NCI-H146 (cell line): Measurements from ENCODE around the gene GBX2.
"Not testable (repeated sequence)": the region's sequence is repeated elsewhere in the genome, so short reads cannot be mapped to it uniquely, and the experiment has no call there.

ENCODE experiments used
- DNase-seq: peaks from one replicate; lab custom pipeline; 2025; lab: John Stamatoyannopoulos, UW

Gene GBX2

GRCh38 chr2:236156095-236156859 is 11.9 kb downstream of the GBX2 start:
- DNase-seq = no peak

DNA sequence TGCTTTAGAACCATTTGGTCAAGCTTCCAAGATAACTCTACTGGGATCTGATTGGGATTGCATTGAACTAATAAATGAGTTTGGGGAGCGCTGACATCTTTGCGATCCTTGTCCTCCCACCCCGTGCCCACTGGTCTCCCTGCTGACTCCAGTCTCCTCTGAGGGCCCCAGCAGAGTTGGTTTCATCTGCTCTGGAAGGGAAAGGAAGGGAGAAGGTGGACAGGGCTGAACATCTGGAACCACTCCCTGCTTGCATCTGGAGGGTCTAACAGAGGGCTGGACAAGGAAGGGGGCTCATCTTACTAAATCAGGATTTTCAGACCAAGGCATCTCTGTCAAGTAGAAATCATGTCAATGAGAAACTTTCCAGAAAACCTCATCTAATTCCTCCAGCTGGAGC is 12.8 kb downstream of the GBX2 start:
- no peak for DNase-seq

DNA sequence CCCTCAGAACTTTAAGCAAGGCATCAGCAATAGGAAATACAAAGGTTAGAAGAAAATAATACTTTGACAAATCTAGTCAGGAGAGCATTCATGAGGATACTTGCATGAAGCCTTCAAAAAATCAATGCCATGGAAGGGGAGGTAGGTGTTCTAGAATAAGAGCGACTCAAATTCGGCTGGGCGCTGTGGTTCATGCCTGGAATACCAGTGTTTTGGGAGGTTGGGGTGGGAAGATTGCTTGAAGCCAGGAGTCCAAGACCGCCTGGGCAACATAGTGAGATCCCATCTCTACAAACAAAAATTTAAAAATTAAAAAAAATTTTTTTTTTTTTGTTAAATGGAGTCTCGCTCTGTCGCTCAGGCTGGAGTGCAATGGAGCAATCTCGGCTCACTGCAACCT is 21.8 kb downstream of the GBX2 start:
- DNase-seq = no peak

GRCh38 chr2:236143811-236144210 is 24.4 kb downstream of the GBX2 start:
- no peak for DNase-seq

GRCh38 chr2:236141616-236142015 is 26.6 kb downstream of the GBX2 start:
- not testable (repeated sequence) for DNase-seq

DNA sequence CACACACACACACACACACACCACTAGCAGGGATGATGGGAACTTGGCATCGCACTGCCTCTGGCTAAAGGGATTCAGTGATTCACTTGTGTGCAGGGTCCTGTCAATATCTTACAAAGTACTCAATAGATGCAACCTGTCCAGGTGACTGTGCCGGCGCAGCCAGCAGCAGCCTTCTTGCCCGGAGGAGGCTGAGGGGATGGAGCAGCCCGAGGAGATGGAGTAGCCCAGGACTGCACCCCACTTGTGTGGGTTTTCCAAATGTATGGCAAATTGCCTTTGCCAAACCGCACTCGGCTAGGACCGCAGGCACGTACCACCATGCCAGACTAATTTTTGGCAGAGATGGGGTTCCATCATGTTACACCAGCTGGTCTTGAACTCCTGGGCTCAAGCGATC is 31.1 kb downstream of the GBX2 start:
- DNase-seq = no peak

DNA sequence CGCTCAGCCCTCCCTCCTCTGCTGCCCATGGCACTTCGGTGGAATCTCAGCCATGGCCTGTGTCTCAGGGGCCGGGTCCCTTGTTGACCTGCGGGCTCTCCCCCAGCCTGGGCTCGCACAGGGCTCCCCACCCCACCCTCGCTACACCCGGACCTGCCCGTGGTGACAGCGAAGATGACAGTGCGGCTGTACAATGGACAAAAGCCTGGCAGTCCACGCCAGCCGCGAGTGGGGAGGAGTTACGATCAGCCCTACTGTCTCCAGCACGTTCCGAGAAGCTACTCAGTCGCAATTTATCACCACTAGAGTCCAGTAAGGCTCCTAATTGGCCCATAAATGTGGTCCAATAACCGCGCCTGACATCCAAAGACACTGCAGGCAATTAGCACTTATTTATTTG is 31.6 kb downstream of the GBX2 start:
- no peak for DNase-seq

- no peak for DNase-seq
Measured at GRCh38 chr2:236133410-236134012, 34.7 kb downstream of the GBX2 start.

DNA sequence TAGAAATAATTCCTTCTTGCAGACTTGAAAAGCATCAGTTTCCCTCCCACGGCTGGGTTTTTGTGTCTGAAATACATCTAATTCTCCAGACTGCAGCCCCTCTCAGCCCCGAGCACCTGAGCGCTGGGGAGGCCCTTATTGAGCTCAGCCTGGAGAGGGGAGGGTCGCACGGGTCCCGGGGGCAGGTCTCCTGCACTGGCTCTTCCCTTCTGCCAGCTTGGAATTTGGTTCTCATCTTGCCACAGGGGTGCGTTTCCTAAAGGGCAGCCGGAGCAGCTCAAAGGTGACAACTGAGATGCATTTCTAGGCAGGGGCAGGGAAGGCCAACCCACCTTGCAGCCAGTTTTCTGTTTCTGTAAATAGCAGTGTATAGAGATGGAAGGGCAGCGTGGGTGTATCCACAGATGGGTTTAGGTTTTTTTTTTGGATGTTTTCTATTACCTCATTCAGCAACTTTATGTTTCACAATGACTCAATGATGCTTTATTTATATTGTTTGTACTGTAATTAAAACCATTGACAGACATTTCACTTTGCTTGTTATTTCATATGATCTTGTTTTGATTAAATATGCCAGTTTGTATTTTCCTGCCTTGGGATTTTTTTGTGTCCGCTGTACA is 37.0 kb downstream of the GBX2 start:
- no peak for DNase-seq

- no peak for DNase-seq
Measured at GRCh38 chr2:236130349-236130998, 37.7 kb downstream of the GBX2 start.

DNA sequence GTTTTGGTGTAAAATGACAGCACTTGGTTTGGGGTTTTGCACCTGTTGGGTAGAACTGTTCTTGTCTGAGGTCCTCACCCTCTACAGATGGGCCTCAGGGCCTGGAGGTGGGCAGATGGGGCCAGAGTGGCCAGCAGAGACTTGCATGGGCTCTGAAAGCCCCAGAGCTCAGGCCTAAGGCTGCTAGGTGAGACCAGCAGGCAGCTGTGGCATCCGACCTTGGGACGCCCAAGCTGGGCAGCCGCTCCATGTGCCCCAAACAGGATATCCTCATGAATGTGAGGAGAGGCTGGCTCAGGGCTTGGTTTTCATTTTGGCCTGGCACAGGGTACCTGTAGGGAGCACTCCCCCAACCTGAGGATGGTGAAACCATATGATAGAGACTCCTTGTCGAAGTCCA is 38.3 kb downstream of the GBX2 start:
- no peak for DNase-seq

- no peak for DNase-seq
Measured at GRCh38 chr2:236128321-236128720, 39.9 kb downstream of the GBX2 start.

GRCh38 chr2:236127010-236127409 is 41.2 kb downstream of the GBX2 start:
- DNase-seq = no peak

DNA sequence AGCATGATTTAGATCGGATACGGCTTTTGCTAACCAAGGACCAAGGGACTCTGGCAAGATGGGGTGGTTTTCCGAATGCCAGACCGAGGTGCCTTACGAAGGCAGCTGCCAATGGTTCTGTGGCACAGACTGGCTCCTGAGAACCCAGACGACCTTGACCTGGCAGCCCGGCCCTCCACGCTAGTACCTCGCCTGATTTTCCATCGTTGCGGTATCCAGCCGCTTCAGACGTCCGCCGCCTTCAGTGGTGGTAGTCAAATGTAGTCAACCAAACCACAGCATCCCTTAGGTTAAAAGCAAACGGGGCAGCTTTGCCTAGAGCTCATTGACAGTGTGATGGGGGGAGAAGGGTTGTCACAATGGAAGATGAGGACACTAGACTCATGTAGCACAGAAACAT is 42.6 kb downstream of the GBX2 start:
- no peak for DNase-seq

- DNase-seq = no peak
Measured at GRCh38 chr2:236124182-236124893, 43.8 kb downstream of the GBX2 start.

DNA sequence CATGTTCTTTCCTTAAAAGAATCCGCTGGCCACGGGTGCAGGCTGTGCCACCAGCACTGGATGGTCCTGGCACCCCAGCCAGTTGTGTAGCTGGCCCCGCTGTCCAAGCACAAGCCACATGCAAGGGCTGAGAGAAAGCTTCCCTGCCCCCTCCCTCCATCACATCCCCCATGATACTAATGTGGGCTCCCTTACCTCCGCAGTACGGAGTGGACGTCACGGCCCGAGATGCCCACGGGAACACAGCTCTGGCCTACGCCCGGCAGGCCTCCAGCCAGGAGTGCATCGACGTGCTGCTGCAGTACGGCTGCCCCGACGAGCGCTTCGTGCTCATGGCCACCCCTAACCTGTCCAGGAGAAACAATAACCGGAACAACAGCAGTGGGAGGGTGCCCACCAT is 44.5 kb downstream of the GBX2 start:
- DNase-seq = no peak

DNA sequence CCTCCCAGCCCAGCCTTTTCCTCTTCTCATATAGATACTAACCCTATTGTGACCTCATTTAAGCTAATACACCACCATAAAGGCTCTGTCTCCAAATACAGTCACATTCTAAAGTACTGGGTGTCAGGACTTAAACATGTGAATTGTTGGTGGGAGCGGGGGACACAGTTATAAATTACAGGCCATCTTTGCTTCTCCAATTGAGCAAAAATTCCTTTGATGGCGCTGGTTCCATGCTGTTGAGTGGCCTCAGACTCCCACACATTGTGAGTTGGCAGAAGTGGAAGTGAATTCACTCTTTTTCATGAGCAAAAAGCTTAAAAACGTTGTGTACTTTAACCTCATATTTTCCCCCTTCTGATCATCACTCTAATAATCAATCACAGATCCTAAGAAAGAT is 46.0 kb downstream of the GBX2 start:
- DNase-seq = no peak

DNA sequence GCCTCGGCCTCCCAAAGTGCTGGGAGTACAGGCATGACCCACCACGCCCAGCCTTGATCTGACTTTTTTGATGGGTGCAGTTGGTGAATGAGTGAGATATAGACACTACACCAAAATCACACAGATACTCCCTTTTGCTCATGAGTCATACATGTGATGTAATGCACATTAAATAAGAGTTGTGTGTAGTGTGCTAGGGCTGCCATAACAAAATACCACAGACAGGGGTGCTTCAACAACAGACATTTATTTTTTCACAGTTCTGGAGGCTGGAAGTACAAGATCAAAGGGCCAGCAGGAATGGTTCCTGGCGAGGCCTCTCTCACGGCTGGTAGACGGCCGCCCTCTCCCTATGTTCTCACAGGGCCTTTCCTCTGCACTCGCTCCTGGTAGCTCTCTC is 46.6 kb downstream of the GBX2 start:
- no peak for DNase-seq

DNA sequence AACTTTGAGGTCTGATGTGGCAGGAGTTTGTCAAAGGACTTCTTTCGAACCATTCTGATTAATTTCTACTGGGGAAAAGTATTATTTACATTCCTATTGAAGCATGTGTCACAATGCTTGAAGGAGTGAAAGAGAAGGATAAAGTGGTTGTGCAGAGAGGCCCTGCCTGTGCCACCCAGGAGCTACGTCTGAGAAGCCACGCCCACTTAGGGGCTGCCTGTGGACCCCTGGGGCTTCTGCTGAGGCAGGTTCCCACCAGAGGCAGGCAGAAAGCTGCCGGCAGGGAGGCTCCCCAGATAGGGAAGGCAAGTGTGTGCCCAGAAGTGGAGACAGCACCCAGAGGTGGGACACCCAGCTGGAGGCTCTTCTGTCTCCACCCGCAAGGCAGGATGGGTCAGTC is 47.4 kb downstream of the GBX2 start:
- no peak for DNase-seq

DNA sequence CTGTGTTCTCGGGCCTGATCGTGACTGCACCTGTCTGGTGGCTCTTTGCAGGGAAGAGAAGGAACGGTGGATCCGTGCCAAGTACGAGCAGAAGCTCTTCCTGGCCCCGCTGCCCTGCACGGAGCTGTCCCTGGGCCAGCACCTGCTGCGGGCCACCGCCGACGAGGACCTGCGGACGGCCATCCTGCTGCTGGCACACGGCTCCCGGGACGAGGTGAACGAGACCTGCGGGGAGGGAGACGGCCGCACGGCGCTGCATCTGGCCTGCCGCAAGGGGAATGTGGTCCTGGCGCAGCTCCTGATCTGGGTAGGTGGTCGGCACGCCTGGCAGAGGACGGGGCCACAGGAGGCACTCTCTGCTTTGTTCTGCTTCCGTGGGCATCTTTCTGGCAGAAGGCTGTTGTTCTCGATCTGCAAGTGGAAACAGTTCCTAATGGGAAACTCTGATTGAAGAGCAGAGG is 48.0 kb downstream of the GBX2 start:
- DNase-seq = no peak

- no peak for DNase-seq
Measured at GRCh38 chr2:236119476-236119875, 48.7 kb downstream of the GBX2 start.

DNA sequence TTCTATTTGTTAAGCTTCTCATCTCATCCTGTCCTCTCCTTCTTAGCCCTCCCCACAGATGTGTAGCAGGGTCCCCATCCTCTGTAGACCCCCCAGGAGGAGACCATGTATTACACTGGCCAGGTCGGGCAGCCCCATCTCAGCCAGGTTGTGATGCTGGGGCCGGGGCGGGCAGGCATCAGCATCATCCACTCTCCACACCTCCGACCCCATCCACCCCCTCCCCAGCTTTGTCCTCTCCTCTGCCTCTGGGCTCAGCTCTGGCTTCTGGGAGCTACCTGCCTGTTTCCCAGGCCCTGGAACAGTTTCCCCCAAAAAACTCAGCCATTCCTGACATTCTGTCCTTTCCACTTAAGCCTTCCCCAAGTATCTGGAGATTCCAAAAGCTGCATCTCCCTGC is 49.2 kb downstream of the GBX2 start:
- no peak for DNase-seq
